Loucy (cell line): ENCODE measurements around the gene GRHPR.

Experiments
- H2AFZ ChIP-seq: fragments of 200-600 bp; sonication (generic); 2 replicates; pipeline ENCODE4 v1.6.0; 2016; ENCODE audit warnings: antibody characterized with exemption, mild to moderate bottlenecking, low read length, moderate library complexity
- H3F3A ChIP-seq: fragments of 200-600 bp; 2 replicates; pipeline ENCODE4 v1.6.0; 2016; ENCODE audit warnings: antibody characterized with exemption, low read depth, mild to moderate bottlenecking
- H3K27me3 ChIP-seq: fragments of 200-600 bp; sonication (generic); 2 replicates; pipeline ENCODE4 v1.6.1; 2014; ENCODE audit warnings: low read length, mild to moderate bottlenecking; ENCODE audit not compliant: insufficient read depth, poor library complexity, severe bottlenecking
- H3K36me3 ChIP-seq: fragments of 200-600 bp; sonication (generic); 2 replicates; pipeline ENCODE4 v1.6.1; 2016; ENCODE audit warnings: low read length; ENCODE audit not compliant: insufficient read depth
- H3K4me1 ChIP-seq: fragments of 200-600 bp; sonication (generic); 2 replicates; pipeline ENCODE4 v1.5.1; 2014; ENCODE audit warnings: low read length, mild to moderate bottlenecking; ENCODE audit not compliant: insufficient read depth, poor library complexity, severe bottlenecking
- H3K4me2 ChIP-seq: fragments of 200-600 bp; sonication (generic); 2 replicates; pipeline ENCODE4 v1.6.0; 2014; ENCODE audit warnings: antibody characterized with exemption, low read length, low read depth, mild to moderate bottlenecking; ENCODE audit not compliant: poor library complexity, severe bottlenecking
- H3K4me3 ChIP-seq: fragments of 200-600 bp; sonication (generic); 2 replicates; pipeline ENCODE4 v1.5.1; 2014; ENCODE audit warnings: low read length, mild to moderate bottlenecking, mixed read lengths; ENCODE audit not compliant: poor library complexity, severe bottlenecking
- H3K79me2 ChIP-seq: fragments of 200-600 bp; sonication (generic); 2 replicates; pipeline ENCODE4 v1.6.1; 2014; ENCODE audit warnings: low read length; ENCODE audit not compliant: insufficient read depth
- H3K9ac ChIP-seq: fragments of 200-600 bp; sonication (generic); 2 replicates; pipeline ENCODE4 v1.6.0; 2014; ENCODE audit warnings: mild to moderate bottlenecking, low read depth, low read length, moderate library complexity; ENCODE audit not compliant: poor library complexity, severe bottlenecking
- H3K9me2 ChIP-seq: fragments of 200-600 bp; sonication (generic); replicated peaks from 2 replicates; pipeline ENCODE4 v1.6.1; 2016; ENCODE audit warnings: low read depth, low read length, mixed read lengths
- H3K9me3 ChIP-seq: fragments of 200-600 bp; sonication (generic); 2 replicates; pipeline ENCODE4 v1.6.1; 2014; ENCODE audit warnings: mild to moderate bottlenecking, antibody characterized with exemption, low read length, low read depth; ENCODE audit not compliant: insufficient read depth
- H4K20me1 ChIP-seq: fragments of 200-600 bp; sonication (generic); 2 replicates; pipeline ENCODE4 v1.6.0; 2014; ENCODE audit warnings: antibody characterized with exemption, low read length, mild to moderate bottlenecking; ENCODE audit not compliant: insufficient read depth, poor library complexity, severe bottlenecking
- EZH2phosphoT487 ChIP-seq: fragments of 200-600 bp; IDR thresholded peaks from 2 replicates; pipeline ENCODE4 v1.6.1; 2018; ENCODE audit warnings: antibody characterized with exemption, mild to moderate bottlenecking, moderate library complexity, borderline replicate concordance
- TF ChIP-seq, protein P1 (sequence below): fragments of 200-600 bp; sonication (generic); conservative IDR thresholded peaks from 2 replicates; pipeline ENCODE4 v1.5.1; 2014; ENCODE audit warnings: mild to moderate bottlenecking, antibody characterized with exemption, low read length

GRHPR gene

GRCh38 chr9:37398464-37399025, 24.0 kb upstream of the GRHPR start:
- H3K9me3 ChIP-seq: no peaks in the 10 kb centered on the region
- H4K20me1 ChIP-seq: no peaks in the 10 kb centered on the region
- H3K27me3 ChIP-seq: no peaks in the 10 kb centered on the region
- H3K4me2 ChIP-seq: no peak overlapping the region
- H2AFZ ChIP-seq: no peak overlapping the region
- H3K9me2 ChIP-seq: no peaks in the 10 kb centered on the region
- no peaks in the 10 kb centered on the region for H3F3A ChIP-seq
- no peak overlapping the region for H3K4me3 ChIP-seq
- no peak overlapping the region for H3K9ac ChIP-seq
- no peaks in the 10 kb centered on the region for H3K36me3 ChIP-seq
- no peaks in the 10 kb centered on the region for H3K4me1 ChIP-seq
- TF ChIP-seq EZH2phosphoT487: no peak
- TF ChIP-seq, protein P1, sequence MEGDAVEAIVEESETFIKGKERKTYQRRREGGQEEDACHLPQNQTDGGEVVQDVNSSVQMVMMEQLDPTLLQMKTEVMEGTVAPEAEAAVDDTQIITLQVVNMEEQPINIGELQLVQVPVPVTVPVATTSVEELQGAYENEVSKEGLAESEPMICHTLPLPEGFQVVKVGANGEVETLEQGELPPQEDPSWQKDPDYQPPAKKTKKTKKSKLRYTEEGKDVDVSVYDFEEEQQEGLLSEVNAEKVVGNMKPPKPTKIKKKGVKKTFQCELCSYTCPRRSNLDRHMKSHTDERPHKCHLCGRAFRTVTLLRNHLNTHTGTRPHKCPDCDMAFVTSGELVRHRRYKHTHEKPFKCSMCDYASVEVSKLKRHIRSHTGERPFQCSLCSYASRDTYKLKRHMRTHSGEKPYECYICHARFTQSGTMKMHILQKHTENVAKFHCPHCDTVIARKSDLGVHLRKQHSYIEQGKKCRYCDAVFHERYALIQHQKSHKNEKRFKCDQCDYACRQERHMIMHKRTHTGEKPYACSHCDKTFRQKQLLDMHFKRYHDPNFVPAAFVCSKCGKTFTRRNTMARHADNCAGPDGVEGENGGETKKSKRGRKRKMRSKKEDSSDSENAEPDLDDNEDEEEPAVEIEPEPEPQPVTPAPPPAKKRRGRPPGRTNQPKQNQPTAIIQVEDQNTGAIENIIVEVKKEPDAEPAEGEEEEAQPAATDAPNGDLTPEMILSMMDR: no peak
- H3K79me2 ChIP-seq: no peaks in the 10 kb centered on the region

GRCh38 chr9:37399336-37399735, 23.2 kb upstream of the GRHPR start:
- Histone ChIP-seq H3K9ac (no peak overlapping the region), H3K79me2 (no peaks in the 10 kb centered on the region), H3K9me3 (no peaks in the 10 kb centered on the region), H2AFZ (no peak overlapping the region), H3K4me3 (no peak overlapping the region), H3K9me2 (no peaks in the 10 kb centered on the region), H3K27me3 (no peaks in the 10 kb centered on the region), H3K4me2 (no peak overlapping the region), H3K4me1 (no peaks in the 10 kb centered on the region), H3F3A (no peaks in the 10 kb centered on the region), H3K36me3 (no peaks in the 10 kb centered on the region), H4K20me1 (no peaks in the 10 kb centered on the region)
- TF ChIP-seq, protein P1: no peak
- TF ChIP-seq EZH2phosphoT487: no peak

DNA sequence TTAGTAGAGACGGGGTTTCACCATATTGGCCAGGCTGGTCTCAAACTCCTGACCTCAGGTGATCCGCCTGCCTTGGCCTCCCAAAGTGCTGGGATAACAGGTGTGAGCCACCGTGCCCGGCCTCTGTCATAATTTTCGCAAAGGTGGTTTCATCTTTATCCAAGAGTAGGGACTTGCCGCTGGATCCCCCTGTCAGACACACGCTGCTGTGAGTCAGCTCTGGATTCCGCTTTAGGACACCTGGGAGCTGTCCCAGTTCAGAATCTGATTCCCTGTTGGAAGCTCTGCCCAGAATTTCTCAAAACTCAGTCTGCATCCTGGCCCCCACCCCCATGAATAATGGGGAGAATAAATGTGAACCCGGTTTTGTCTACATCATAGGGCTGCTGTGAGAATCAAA, 17.9 kb upstream of the GRHPR start:
- H3K4me2 ChIP-seq: no peak overlapping the region

More for the DNA sequence above, 17.9 kb upstream of the GRHPR start:
- Histone ChIP-seq H3K9me2 (no peaks in the 10 kb centered on the region), H3K9ac (no peak overlapping the region), H3K4me1 (peaks cover 3% of the 10 kb centered on the region), H3K36me3 (no peaks in the 10 kb centered on the region), H2AFZ (no peak overlapping the region), H3K4me3 (no peak overlapping the region), H3K9me3 (no peaks in the 10 kb centered on the region), H3F3A (no peaks in the 10 kb centered on the region), H3K79me2 (no peaks in the 10 kb centered on the region), H3K27me3 (no peaks in the 10 kb centered on the region), H4K20me1 (no peaks in the 10 kb centered on the region)
- TF ChIP-seq EZH2phosphoT487: no peak
- TF ChIP-seq, protein P1: no peak
